ENCODE results near the gene ATR. TPM values are rescaled to one million over a fixed set of nuclear protein-coding genes. Genes with fewer than 3 reads are reported as not detected.

The ATR gene
- total and polyA plus RNA-seq, 9 of the 15 experiments (the other 6 are each of a cell fraction or from before 2014, with no cell fraction given) = 18.0 to 37.8 (median 23.2) TPM

DNA sequence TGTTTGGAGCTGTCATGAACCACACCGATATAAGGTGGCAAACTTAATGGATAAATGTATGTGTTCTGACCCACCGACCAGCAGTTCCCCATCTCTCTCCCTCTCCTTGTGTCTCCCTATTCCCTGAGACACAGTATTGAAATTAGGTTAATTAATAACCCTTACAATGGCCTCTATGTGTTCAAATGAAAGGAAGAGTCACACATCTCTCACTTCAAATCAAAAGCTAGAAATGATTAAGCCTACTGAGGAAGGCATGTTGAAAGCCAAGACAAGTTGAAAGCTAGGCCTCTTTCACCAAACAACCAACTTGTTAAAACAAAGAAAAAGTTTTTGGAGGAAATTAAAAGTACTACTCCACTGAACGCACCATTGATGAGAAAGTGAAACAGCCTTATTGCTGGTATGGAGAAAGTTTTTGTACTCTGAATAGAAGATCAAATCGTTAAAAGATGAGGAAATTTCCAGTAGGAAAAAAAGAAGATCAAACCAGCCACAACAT is 15.0 kb downstream of the ATR start:
- ATAC-seq (no peak), DNase-seq (ENCODE audit: extremely low read depth in 1 of 4, low spot score in 3 of 4) (no peak), FAIRE-seq (no peak)
- H3K27ac ChIP-seq (ENCODE audit: extremely low read depth, low read depth, low read length) = no peak overlapping the region
- no peaks in the 10 kb centered on the region for H3K9me3 ChIP-seq (replicated peaks; ENCODE audit: control insufficient read depth, insufficient read depth, low read depth, low read length)
- in situ Hi-C loops (cut with MboI) = no loop called here
- ChIA-PET CTCF (ENCODE audit: low intra/inter-chr PET ratio) (no interaction called here), POLR2A (no interaction called here)
- no peak overlapping the region for H3K4me2 ChIP-seq (ENCODE audit: insufficient read depth, low read length)
- H3K27me3 ChIP-seq (ENCODE audit: control insufficient read depth in 2 of 2, insufficient read depth in 2 of 2, low read length in 2 of 2) = no peaks in the 10 kb centered on the region
- no peak overlapping the region for H3K4me3 ChIP-seq
- peaks cover 72% of the 10 kb centered on the region for H3K36me3 ChIP-seq (ENCODE audit: control insufficient read depth, insufficient read depth, low read length)
- intact Hi-C loops (cut with micrococcal nuclease) = no loop called here
- no peaks in the 10 kb centered on the region for H4K20me1 ChIP-seq (replicated peaks; ENCODE audit: control insufficient read depth, insufficient read depth, low read length)
- no peak overlapping the region for H3K9ac ChIP-seq (ENCODE audit: insufficient read depth in 1 of 2, low read depth in 2 of 2, low read length in 2 of 2)
- no peaks in the 10 kb centered on the region for H3K9me1 ChIP-seq (ENCODE audit: control insufficient read depth, insufficient read depth, low read length)
- peaks cover 0 to 3% of the 10 kb centered on the region in 2 experiments; a peak in 1 of 5 replicates for H3K4me1 ChIP-seq (replicated peaks in 1 of 2; ENCODE audit: control insufficient read depth in 2 of 2, insufficient read depth in 2 of 2, low read length in 2 of 2)
- no peak overlapping the region for H2AFZ ChIP-seq (ENCODE audit: low read depth, low read length)
- BruUV-seq (replicated peaks) = no TSS peak
- 98% methylated on average over 4 of the region's 4 CpGs for WGBS (ENCODE audit: insufficient coverage, low coverage, missing lambda C conversion rate)
- TF ChIP-seq MXI1 (IDR thresholded peaks at IDR 0.05; ENCODE audit: low read depth, low read length) (no peak), KDM5B (IDR thresholded peaks at IDR 0.05; ENCODE audit: insufficient replicate concordance, low read depth, low read length) (no peak), GABPB2 (CRISPR knock-in tag; conservative IDR thresholded peaks at IDR 0.05) (no peak), ZNF175 (CRISPR knock-in tag; IDR thresholded peaks at IDR 0.05; ENCODE audit: low read depth) (no peak), ZNF121 (CRISPR knock-in tag; conservative IDR thresholded peaks at IDR 0.05) (no peak), ZNF274 (IDR thresholded peaks at IDR 0.05; ENCODE audit: borderline replicate concordance, low read depth, low read length) (no peak), PTBP1 (IDR thresholded peaks at IDR 0.05; ENCODE audit: low read depth, low read length) (no peak), ZBTB26 (CRISPR knock-in tag; IDR thresholded peaks at IDR 0.05) (no peak), CEBPB (tag; IDR thresholded peaks at IDR 0.05) (no peak), NUFIP1 (IDR thresholded peaks at IDR 0.05; ENCODE audit: partially characterized antibody) (no peak), SP2 (IDR thresholded peaks at IDR 0.05; ENCODE audit: extremely low read depth, low read depth, low read length, poor library complexity, severe bottlenecking) (no peak), MYNN (IDR thresholded peaks at IDR 0.05) (no peak), MYNN (CRISPR knock-in tag; IDR thresholded peaks at IDR 0.05) (no peak), RBM17 (IDR thresholded peaks at IDR 0.05; ENCODE audit: borderline replicate concordance, low read depth, low read length) (no peak)
- TF ChIP-seq, protein P1, sequence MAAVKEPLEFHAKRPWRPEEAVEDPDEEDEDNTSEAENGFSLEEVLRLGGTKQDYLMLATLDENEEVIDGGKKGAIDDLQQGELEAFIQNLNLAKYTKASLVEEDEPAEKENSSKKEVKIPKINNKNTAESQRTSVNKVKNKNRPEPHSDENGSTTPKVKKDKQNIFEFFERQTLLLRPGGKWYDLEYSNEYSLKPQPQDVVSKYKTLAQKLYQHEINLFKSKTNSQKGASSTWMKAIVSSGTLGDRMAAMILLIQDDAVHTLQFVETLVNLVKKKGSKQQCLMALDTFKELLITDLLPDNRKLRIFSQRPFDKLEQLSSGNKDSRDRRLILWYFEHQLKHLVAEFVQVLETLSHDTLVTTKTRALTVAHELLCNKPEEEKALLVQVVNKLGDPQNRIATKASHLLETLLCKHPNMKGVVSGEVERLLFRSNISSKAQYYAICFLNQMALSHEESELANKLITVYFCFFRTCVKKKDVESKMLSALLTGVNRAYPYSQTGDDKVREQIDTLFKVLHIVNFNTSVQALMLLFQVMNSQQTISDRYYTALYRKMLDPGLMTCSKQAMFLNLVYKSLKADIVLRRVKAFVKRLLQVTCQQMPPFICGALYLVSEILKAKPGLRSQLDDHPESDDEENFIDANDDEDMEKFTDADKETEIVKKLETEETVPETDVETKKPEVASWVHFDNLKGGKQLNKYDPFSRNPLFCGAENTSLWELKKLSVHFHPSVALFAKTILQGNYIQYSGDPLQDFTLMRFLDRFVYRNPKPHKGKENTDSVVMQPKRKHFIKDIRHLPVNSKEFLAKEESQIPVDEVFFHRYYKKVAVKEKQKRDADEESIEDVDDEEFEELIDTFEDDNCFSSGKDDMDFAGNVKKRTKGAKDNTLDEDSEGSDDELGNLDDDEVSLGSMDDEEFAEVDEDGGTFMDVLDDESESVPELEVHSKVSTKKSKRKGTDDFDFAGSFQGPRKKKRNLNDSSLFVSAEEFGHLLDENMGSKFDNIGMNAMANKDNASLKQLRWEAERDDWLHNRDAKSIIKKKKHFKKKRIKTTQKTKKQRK (IDR thresholded peaks at IDR 0.05; ENCODE audit: borderline replicate concordance, low read depth, low read length) = no peak
- H3K79me2 ChIP-seq (ENCODE audit: control insufficient read depth, insufficient read depth, low read length) = peaks cover 12% of the 10 kb centered on the region; the same call in 2 of the 3 replicates
